GM03348 (cell line): ENCODE data around the gene CDHR2.

ENCODE experiments used
- DNase-seq: peaks from one replicate; pipeline ENCODE4 v3.0.0; 2012; ENCODE audit warnings: low spot score

Gene CDHR2

DNA sequence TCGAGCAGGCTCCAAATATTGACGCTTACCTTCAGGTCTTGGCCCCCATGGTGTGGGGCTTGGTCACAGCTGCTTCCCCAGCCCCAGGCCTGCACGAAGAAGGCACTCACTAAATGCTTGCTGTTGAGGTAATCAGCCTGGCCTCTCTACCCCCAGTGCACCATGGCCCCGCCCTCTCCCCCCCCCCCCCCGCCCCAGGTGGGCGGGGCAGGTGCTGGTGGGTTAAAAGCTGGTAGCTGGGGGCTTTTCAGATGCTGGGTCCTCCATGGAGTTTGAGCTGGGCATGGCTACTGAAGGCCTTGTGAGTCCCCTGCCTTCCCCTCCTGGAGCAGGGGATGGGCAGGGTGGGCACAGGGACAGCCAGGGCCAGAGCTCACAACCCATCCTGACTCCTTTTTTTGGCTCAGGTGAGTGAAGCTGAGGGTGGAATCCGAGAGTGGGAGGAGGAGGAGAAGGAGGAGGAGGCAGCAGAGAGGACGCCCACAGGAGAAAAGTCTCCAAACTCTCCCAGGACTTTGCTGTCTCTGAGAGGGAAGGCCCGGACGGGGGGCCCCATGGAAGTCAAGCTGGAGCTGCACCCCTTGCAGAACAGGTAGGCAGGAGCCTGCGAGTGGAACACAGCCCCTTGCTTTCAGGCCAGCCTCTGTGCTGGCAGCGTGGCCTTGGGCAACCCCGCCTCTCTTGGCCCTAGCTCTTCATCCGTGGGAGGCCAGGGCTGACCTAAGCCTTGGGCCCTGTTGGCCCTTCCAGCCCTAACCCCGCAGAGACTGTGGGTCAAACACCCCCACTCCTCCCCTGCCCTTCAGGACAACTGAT is 93.7 kb downstream of the CDHR2 start:
- DNase-seq, result no peak

DNA sequence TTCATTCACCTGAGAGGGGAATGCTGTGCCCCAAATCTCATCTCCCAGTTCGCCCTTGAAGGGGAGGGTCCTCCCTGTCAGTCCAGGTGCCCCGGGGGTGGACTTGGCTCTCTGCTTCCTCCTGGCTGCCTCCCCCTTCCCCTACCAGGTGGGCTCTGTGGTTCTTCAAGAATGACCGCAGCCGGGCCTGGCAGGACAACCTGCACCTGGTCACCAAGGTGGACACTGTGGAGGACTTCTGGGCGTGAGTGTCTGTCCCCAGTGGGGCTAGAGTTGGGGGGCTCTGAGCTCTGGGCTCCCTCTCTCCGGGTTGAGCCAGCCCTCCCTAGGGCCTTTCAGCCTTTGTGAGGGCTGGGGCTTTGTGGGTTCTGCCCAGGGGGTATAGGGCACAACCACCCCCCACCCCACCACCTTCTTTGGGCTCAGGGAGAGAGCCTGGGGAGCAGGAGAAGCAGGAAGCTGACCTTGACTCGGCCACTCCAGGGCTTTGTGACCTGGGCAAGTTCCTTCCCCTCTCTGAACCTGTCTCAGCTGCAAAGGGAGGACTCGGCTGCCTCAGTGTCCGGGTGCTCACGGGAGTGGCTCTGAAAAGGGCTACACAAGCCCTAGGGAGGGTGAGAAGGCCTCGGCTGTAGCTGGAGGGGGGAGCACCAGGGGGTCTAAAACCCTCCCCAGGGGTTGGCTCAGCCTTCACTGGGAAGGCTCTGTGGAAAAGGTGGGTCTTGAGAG is 94.5 kb downstream of the CDHR2 start:
- no peak for DNase-seq

DNA sequence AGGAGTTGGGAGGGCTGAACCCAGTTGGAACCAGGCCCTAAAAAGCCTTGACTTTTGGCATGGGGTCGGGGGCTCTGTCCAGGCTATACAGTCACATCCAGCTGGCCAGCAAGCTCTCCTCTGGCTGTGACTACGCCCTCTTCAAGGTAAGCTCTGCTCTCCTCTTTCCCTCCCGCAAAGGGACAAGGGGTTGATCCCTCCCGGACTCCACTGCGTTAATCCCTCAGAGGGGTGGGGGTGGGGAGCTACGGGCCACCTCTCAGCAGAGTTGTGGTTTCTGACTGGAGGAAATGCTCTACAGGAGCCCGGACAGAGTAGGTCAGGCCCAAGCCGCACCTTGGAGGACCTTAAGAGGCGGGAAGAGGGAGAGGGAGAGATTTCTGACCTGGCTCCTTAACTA is 95.2 kb downstream of the CDHR2 start:
- no peak for DNase-seq

- DNase-seq, result no peak
Observed at GRCh38 chr5:176644878-176645670, 95.9 kb downstream of the CDHR2 start.
